ENCODE data around the gene FXYD2. TPM values are rescaled to one million over a fixed set of nuclear protein-coding genes. Genes with fewer than 3 reads are reported as not detected.
A peak's percentile ranks its signal among the peaks of the same experiment; 100 is the strongest.

The FXYD2 gene
- total RNA-seq, 2 donors from 2014 or later, result 0.98 to 1.5 TPM

- no peak for TF ChIP-seq CTCF (IDR thresholded peaks at IDR 0.05)
- H3K4me3 ChIP-seq, result no peak overlapping the region
- no peak for DNase-seq
- H3K4me1 ChIP-seq, result peaks cover under 1% of the 10 kb centered on the region
- no peak overlapping the region for H3K9ac ChIP-seq (ENCODE audit: low read depth in 2 of 2, low read length in 2 of 2)
- no peaks in the 10 kb centered on the region for H3K27me3 ChIP-seq
- H3K27ac ChIP-seq, result no peak overlapping the region
- no peaks in the 10 kb centered on the region for H3K36me3 ChIP-seq
- intact Hi-C loops (cut with DNase I), result no loop called here
- no peaks in the 10 kb centered on the region for H3K9me3 ChIP-seq
Observed at GRCh38 chr11:117803896-117804295, 20.6 kb downstream of the FXYD2 start.

DNA sequence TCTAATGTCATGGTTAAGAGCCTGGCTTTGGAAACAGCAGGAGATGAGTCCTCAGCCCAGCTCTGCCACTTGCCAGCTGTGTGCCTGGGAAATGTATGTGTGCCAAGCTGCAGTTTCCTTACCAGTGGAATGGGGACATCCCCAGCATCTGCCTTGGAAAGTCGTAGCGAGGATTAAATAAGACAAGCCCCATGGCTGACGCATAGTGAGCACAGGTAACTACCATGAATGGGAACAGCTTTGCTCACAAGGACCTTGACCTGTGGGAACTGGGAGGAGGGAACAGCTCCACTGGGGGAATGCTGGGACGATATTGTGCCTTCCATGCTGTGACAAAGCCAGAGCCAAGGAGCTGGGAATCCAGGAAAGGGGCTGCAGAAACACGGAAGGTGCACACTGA lies 24.9 kb downstream of the FXYD2 start:
- H3K4me1 ChIP-seq, result peaks cover 5% of the 10 kb centered on the region
- intact Hi-C loops (cut with DNase I), result no loop called here
- no peak overlapping the region for H3K9ac ChIP-seq (ENCODE audit: low read depth in 2 of 2, low read length in 2 of 2)
- H3K36me3 ChIP-seq, result no peaks in the 10 kb centered on the region
- H3K27me3 ChIP-seq, result peaks cover 28% of the 10 kb centered on the region
- H3K9me3 ChIP-seq, result no peaks in the 10 kb centered on the region
- TF ChIP-seq CTCF (IDR thresholded peaks at IDR 0.05), result no peak
- H3K27ac ChIP-seq, result no peak overlapping the region
- no peak overlapping the region for H3K4me3 ChIP-seq
- no peak for DNase-seq

DNA sequence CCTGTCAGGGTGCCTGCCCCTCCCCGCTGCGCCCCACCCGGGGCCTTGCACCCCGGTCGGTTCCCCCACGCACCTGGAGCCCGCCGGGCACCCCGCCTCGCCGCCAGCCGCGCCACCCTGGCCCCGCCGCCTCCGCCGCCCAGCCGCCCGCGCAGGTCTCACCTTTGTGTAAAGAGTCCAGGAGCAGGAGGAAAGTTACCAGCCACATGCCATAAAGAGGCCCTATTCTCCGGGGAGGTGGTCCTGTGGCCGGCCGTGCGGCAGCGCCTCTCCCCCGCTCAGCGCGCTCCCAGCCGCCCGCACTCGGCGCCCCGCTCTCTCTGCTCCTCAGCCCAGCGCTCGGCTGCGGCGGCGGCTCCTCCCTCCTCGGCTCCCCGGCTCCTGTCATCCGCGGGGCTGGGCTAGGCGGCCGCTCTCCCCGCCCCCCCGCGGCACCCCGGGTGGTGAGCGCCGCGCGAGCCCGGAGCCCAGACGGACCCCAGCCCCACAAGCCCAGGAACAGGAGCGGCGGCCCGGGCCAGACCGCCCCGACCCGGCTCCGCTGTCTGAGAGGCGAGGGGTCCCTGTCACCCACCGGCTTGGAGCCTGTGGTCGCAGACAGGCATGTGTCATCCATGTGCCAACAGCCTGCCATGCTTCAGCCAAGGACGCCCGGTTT lies 27.5 kb downstream of the FXYD2 start, which contains the start of gene DSCAML1:
Gene DSCAML1, minus strand, starts transcription at position 345 of the 658 bp plus-strand sequence. Its CDS starts 137 bp downstream, at position 208.
- intact Hi-C loops (cut with DNase I), result no loop called here
- TF ChIP-seq CTCF (IDR thresholded peaks at IDR 0.05), result no peak
- Histone ChIP-seq H3K27me3 (peaks cover 28% of the 10 kb centered on the region), H3K4me3 (peak within 1 kb of the TSS; percentile 34), H3K9ac (ENCODE audit: low read depth in 2 of 2, low read length in 2 of 2) (peak within 1 kb of the TSS; percentile 24 to 55), H3K27ac (no peak within 1 kb of the TSS), H3K9me3 (no peaks in the 10 kb centered on the region), H3K4me1 (peaks cover 5% of the 10 kb centered on the region), H3K36me3 (no peaks in the 10 kb centered on the region)
- no peak for DNase-seq

DNA sequence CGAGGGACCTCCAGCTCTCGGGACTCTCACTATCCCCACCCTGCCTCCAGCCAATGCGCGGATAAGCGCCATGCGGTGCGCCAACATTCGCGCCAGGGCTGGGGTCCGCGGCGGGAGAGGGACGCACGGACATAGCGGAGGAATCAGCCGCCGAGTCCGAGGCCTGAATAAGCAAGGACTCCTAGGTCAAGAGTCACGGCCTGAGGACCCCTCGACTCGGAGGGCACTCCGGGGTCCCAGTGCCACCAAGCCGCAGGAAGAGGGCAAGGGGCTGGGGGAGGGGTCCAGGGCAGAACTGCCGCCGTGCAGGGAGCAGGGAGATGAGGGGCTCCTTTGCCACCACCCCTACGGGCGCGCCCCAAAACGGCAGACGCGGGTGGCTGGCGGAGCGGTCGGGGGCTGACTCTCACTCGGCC lies 28.1 kb downstream of the FXYD2 start:
- peaks cover 28% of the 10 kb centered on the region for H3K27me3 ChIP-seq
- H3K4me3 ChIP-seq, result peak overlapping the region; percentile 34
- no peaks in the 10 kb centered on the region for H3K36me3 ChIP-seq
- H3K4me1 ChIP-seq, result peaks cover 5% of the 10 kb centered on the region
- intact Hi-C loops (cut with DNase I), result no loop called here
- no peak for DNase-seq
- H3K27ac ChIP-seq, result no peak overlapping the region
- H3K9ac ChIP-seq (ENCODE audit: low read depth in 2 of 2, low read length in 2 of 2), result peak overlapping the region; percentile 24 to 55
- TF ChIP-seq CTCF (IDR thresholded peaks at IDR 0.05), result no peak
- H3K9me3 ChIP-seq, result no peaks in the 10 kb centered on the region

- intact Hi-C loops (cut with DNase I), result no loop called here
- Histone ChIP-seq H3K4me3 (peak overlapping the region; percentile 34), H3K36me3 (no peaks in the 10 kb centered on the region), H3K9me3 (no peaks in the 10 kb centered on the region), H3K4me1 (peaks cover 5% of the 10 kb centered on the region), H3K9ac (ENCODE audit: low read depth in 2 of 2, low read length in 2 of 2) (peak overlapping the region in 1 of 2 donors; percentile 55), H3K27ac (no peak overlapping the region), H3K27me3 (peaks cover 28% of the 10 kb centered on the region)
- TF ChIP-seq CTCF (IDR thresholded peaks at IDR 0.05), result no peak
- no peak for DNase-seq
Observed at GRCh38 chr11:117795638-117796455, 28.7 kb downstream of the FXYD2 start.

Measured in colonic mucosa (tissue), 4 donors.